GM12865 (cell line): ENCODE measurements around the gene CRABP1.

Experiments used
- DNase-seq: peaks from one replicate; pipeline ENCODE4 v3.0.0; 2010; ENCODE audit warnings: low read depth
- H3K4me3 ChIP-seq: 2 replicates; pipeline ENCODE4 v1.5.1; 2011; ENCODE audit warnings: mild to moderate bottlenecking, low read depth, low read length, control low read depth
- CTCF ChIP-seq: IDR thresholded peaks from 2 replicates; pipeline ENCODE4 v1.5.1; 2011; ENCODE audit warnings: low read length, control low read depth, low read depth, inconsistent platforms; ENCODE audit not compliant: insufficient read depth; ENCODE audit errors: missing control alignments

CRABP1 gene

GRCh38 chr15:78387246-78388037 lies 47.3 kb downstream of the CRABP1 start:
- no peak overlapping the region for H3K4me3 ChIP-seq
- DNase-seq, result no peak
- no peak for TF ChIP-seq CTCF

GRCh38 chr15:78388865-78389264 lies 48.7 kb downstream of the CRABP1 start:
- no peak overlapping the region for H3K4me3 ChIP-seq
- DNase-seq, result no peak
- TF ChIP-seq CTCF, result no peak

- no peak for TF ChIP-seq CTCF
- DNase-seq, result no peak
- H3K4me3 ChIP-seq, result no peak overlapping the region
Measured at GRCh38 chr15:78389322-78389721, 49.2 kb downstream of the CRABP1 start.

GRCh38 chr15:78389738-78390137 lies 49.6 kb downstream of the CRABP1 start:
- no peak for DNase-seq
- no peak for TF ChIP-seq CTCF
- no peak overlapping the region for H3K4me3 ChIP-seq

GRCh38 chr15:78390242-78390641 lies 50.1 kb downstream of the CRABP1 start:
- TF ChIP-seq CTCF, result no peak
- no peak overlapping the region for H3K4me3 ChIP-seq
- no peak for DNase-seq

- no peak for TF ChIP-seq CTCF
- DNase-seq, result no peak
- H3K4me3 ChIP-seq, result no peak overlapping the region
Measured at GRCh38 chr15:78390826-78391225, 50.7 kb downstream of the CRABP1 start.

GRCh38 chr15:78391781-78392180 lies 51.6 kb downstream of the CRABP1 start:
- DNase-seq, result no peak
- H3K4me3 ChIP-seq, result no peak overlapping the region
- TF ChIP-seq CTCF, result no peak
